PFSK-1 (cell line): Measurements from ENCODE around the gene RIPOR2.

Experiments used
- REST ChIP-seq, 2 experiments: IDR thresholded peaks; 2 replicates each; pipeline versions ENCODE4 v1.6.1 to v1.8.0; 2011 to 2012; ENCODE audit warnings: low read depth in 2 of 2, low read length in 2 of 2, control low read depth in 1 of 2, inconsistent platforms in 1 of 2, mild to moderate bottlenecking in 1 of 2, moderate library complexity in 1 of 2; ENCODE audit not compliant: insufficient read depth in 1 of 2
- SIN3A ChIP-seq: IDR thresholded peaks from 2 replicates; pipeline ENCODE4 v1.6.1; 2012; ENCODE audit warnings: mild to moderate bottlenecking, low read length, moderate library complexity, borderline replicate concordance; ENCODE audit not compliant: insufficient read depth
- TAF1 ChIP-seq: IDR thresholded peaks from 2 replicates; pipeline ENCODE4 v1.6.1; 2012; ENCODE audit warnings: low read length, control low read depth, borderline replicate concordance; ENCODE audit not compliant: insufficient read depth

GRCh38 chr6:24875534-24875901, 60.2 kb downstream of the RIPOR2 start:
- TF ChIP-seq REST (IDR thresholded peaks at IDR 0.05; ENCODE audit: insufficient read depth in 1 of 2, low read depth in 2 of 2, low read length in 2 of 2) (no peak), TAF1 (no peak), SIN3A (no peak)
